Sigmoid colon (tissue), 4 donors: ENCODE data around the gene IL1RAPL2.

Experiments
- POLR2A ChIP-seq, 2 donors: fragments of 450-650 bp; IDR thresholded peaks; one replicate each; pipeline ENCODE4 v1.6.1; 2016; ENCODE audit warnings: antibody characterized with exemption in 2 of 2, mild to moderate bottlenecking in 2 of 2, moderate library complexity in 2 of 2
- POLR2AphosphoS5 ChIP-seq, 4 donors: sonication (generic); formaldehyde crosslinking; IDR thresholded peaks; one replicate each; pipeline ENCODE4 v1.6.1; 2017; ENCODE audit warnings: antibody characterized with exemption in 4 of 4
- TF ChIP-seq, protein P1 (sequence below), 4 experiments: fragments of 450-650 bp in 3 of 4; fragments of 200-600 bp in 1 of 4; IDR thresholded peaks; one replicate each; pipeline ENCODE4 v1.5.1; 2016 to 2019; ENCODE audit warnings: antibody characterized with exemption in 4 of 4, mild to moderate bottlenecking in 3 of 4, moderate library complexity in 2 of 4

DNA sequence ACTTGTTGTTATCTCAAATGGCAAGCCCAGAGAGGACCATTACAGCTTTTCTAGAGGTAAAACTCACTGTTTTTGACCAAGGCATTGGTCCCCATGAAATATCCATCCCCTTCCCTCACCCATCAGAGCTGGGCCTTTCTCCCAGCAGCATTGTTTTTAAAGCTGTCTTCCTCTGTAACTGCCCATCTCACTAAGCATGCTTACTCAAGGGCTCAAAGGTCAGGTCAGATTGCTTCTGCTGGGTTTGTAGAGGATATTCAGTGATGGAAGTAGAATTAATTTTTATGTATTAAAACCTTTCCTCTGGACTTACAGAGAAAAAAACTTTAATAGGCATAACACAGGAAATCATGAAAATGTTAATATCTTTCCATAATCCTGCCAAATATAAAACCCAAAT, 643.4 kb downstream of the IL1RAPL2 start:
- no peak for TF ChIP-seq POLR2A (IDR thresholded peaks at IDR 0.05)
- TF ChIP-seq, protein P1, sequence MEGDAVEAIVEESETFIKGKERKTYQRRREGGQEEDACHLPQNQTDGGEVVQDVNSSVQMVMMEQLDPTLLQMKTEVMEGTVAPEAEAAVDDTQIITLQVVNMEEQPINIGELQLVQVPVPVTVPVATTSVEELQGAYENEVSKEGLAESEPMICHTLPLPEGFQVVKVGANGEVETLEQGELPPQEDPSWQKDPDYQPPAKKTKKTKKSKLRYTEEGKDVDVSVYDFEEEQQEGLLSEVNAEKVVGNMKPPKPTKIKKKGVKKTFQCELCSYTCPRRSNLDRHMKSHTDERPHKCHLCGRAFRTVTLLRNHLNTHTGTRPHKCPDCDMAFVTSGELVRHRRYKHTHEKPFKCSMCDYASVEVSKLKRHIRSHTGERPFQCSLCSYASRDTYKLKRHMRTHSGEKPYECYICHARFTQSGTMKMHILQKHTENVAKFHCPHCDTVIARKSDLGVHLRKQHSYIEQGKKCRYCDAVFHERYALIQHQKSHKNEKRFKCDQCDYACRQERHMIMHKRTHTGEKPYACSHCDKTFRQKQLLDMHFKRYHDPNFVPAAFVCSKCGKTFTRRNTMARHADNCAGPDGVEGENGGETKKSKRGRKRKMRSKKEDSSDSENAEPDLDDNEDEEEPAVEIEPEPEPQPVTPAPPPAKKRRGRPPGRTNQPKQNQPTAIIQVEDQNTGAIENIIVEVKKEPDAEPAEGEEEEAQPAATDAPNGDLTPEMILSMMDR (IDR thresholded peaks at IDR 0.05): no peak
- no peak for TF ChIP-seq POLR2AphosphoS5 (IDR thresholded peaks at IDR 0.05)
